HG02884 (cell line): Measurements from ENCODE around the gene H19.

Source experiments
- ATAC-seq: cut with Tn5 transposase; IDR thresholded peaks from one replicate; pipeline ENCODE4 v1.9.1; 2021; ENCODE audit warnings: mild to moderate bottlenecking, moderate library complexity; ENCODE audit not compliant: unreplicated experiment

H19 gene

GRCh38 chr11:1948389-1948788 lies 49.3 kb downstream of the H19 start:
- ATAC-seq, result no peak

GRCh38 chr11:1947592-1948237 lies 49.9 kb downstream of the H19 start:
- no peak for ATAC-seq

DNA sequence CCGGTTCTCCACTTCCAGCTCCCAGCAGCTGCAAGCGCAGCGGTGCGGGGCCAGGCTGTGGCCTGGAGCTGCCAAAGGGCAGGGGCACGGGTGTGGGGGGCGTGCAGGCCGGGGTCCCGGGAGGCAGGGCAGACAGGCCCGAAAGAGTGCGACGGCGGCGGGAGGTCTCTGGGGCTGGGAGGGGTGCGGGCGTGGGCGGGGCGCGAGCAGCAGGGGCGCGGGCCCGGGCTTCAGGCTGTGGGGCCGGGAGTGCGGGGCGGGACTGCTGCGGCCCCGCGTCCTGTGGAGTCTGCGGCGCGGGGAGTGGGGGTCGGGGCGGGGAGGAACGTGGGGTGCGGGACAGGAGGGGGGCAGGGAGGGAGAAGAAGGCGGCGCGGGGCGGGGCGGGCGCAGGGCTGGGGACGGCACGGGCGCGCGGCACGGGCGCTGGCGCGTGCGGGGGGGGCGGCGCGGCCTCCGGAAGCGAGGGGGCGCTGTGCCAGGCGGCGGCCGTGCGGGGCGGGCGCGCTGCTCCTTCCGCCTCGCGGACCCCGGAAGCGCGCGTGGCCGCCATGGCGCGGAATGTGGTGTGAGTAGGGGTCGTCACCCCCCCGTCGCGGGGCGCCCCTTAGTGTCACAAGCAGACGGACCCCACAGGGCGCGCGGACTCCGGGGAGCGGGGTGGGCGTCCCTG lies 50.7 kb downstream of the H19 start, which contains the start of gene MRPL23:
Gene MRPL23 (plus strand): TSS at position 521 of the 673 bp plus-strand sequence. CDS start 31 bp downstream, at position 552.
- ATAC-seq, result no peak
